ENCODE data around the gene TMEM50B.
A peak's percentile ranks its signal among the peaks of the same experiment; 100 is the strongest.

- TF ChIP-seq, protein P1, sequence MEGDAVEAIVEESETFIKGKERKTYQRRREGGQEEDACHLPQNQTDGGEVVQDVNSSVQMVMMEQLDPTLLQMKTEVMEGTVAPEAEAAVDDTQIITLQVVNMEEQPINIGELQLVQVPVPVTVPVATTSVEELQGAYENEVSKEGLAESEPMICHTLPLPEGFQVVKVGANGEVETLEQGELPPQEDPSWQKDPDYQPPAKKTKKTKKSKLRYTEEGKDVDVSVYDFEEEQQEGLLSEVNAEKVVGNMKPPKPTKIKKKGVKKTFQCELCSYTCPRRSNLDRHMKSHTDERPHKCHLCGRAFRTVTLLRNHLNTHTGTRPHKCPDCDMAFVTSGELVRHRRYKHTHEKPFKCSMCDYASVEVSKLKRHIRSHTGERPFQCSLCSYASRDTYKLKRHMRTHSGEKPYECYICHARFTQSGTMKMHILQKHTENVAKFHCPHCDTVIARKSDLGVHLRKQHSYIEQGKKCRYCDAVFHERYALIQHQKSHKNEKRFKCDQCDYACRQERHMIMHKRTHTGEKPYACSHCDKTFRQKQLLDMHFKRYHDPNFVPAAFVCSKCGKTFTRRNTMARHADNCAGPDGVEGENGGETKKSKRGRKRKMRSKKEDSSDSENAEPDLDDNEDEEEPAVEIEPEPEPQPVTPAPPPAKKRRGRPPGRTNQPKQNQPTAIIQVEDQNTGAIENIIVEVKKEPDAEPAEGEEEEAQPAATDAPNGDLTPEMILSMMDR (IDR thresholded peaks at IDR 0.05): peak in 3 of 6 experiments; percentile 17 to 20 (median 17)
- no peak for TF ChIP-seq POLR2A (IDR thresholded peaks at IDR 0.05)
Measured at GRCh38 chr21:33478935-33479678, 667 bp downstream of the TMEM50B start.
